H1 (cell line): ENCODE data around the gene AUH. TPM values are rescaled to one million over a fixed set of nuclear protein-coding genes. Genes with fewer than 3 reads are reported as not detected.

Source experiments
- CTCF ChIA-PET: fragments of 300-600 bp; sonication (Branson Sonifier 250); formaldehyde crosslinking; loops from one replicate; lab custom pipeline; 2021; ENCODE audit not compliant: partially characterized antibody; lab: Charles Lee
- POLR2A ChIA-PET: fragments of 300-600 bp; sonication (Branson Sonifier 250); formaldehyde crosslinking; loops from one replicate; lab custom pipeline; 2021; ENCODE audit warnings: inconsistent platforms; ENCODE audit not compliant: partially characterized antibody; lab: Charles Lee
- DNase-seq, 2 experiments: peaks; one replicate each; pipeline versions ENCODE4 v3.0.0 to v3.0.0-alpha.2; 2010 to 2022; ENCODE audit warnings: low spot score in 2 of 2, low read depth in 1 of 2, mixed read lengths in 1 of 2
- FAIRE-seq: peaks from 2 replicates; lab custom pipeline; 2011; peaks lifted over from hg19 to GRCh38; lab: Jason Lieb, UNC
- H2AFZ ChIP-seq: 2 replicates; pipeline ENCODE4 v1.8.1; 2012; ENCODE audit warnings: low read length, inconsistent platforms
- H2AK5ac ChIP-seq: 2 replicates; pipeline ENCODE4 v1.6.1; 2013; ENCODE audit warnings: low read depth, low read length
- H2BK120ac ChIP-seq: replicated peaks from 2 replicates; pipeline ENCODE3; 2013; ENCODE audit warnings: low read depth, low read length, inconsistent platforms
- H2BK12ac ChIP-seq: 2 replicates; pipeline ENCODE4 v1.6.1; 2013; ENCODE audit warnings: low read depth, low read length
- H2BK15ac ChIP-seq: 2 replicates; pipeline ENCODE4 v1.6.1; 2013; ENCODE audit warnings: low read length
- H2BK20ac ChIP-seq: 2 replicates; pipeline ENCODE4 v1.6.1; 2013; ENCODE audit warnings: low read length
- H2BK5ac ChIP-seq: 2 replicates; pipeline ENCODE4 v1.6.1; 2013; ENCODE audit warnings: low read depth, low read length
- H3K14ac ChIP-seq: 2 replicates; pipeline ENCODE4 v1.6.1; 2013; ENCODE audit warnings: inconsistent platforms; ENCODE audit not compliant: insufficient read length
- H3K18ac ChIP-seq: 2 replicates; pipeline ENCODE4 v1.6.1; 2013; ENCODE audit warnings: low read length; ENCODE audit errors: extremely low read depth
- H3K23ac ChIP-seq: 2 replicates; pipeline ENCODE4 v1.6.1; 2013; ENCODE audit warnings: inconsistent platforms; ENCODE audit not compliant: insufficient read length
- H3K23me2 ChIP-seq: 2 replicates; pipeline ENCODE4 v1.6.1; 2013; ENCODE audit warnings: low read depth, low read length
- H3K27ac ChIP-seq: 2 replicates; pipeline ENCODE4 v1.6.1; 2011; ENCODE audit warnings: low read depth, low read length, inconsistent platforms
- H3K27me3 ChIP-seq, 4 experiments: replicated peaks in 1 of 4; 1 replicate in 1 of 4; 2 replicates in 3 of 4; pipeline versions ENCODE4 v1.6.1 to v1.8.1; 2011 to 2013; ENCODE audit warnings: low read length in 3 of 4, mild to moderate bottlenecking in 3 of 4, inconsistent platforms in 2 of 4, mixed read lengths in 2 of 4, moderate library complexity in 1 of 4; ENCODE audit not compliant: control insufficient read depth in 3 of 4, insufficient read depth in 3 of 4; ENCODE audit errors: extremely low read depth in 1 of 4
- H3K36me3 ChIP-seq, 4 experiments: 2 replicates each; pipeline versions ENCODE4 v1.6.1 to v1.8.1; 2011 to 2013; ENCODE audit warnings: mild to moderate bottlenecking in 4 of 4, low read length in 3 of 4, moderate library complexity in 2 of 4, control low read depth in 1 of 4, inconsistent platforms in 1 of 4; ENCODE audit not compliant: insufficient read depth in 4 of 4, control insufficient read depth in 2 of 4
- H3K4ac ChIP-seq: replicated peaks from 2 replicates; pipeline ENCODE3; 2013; ENCODE audit warnings: low read length, low read depth, mixed read lengths, inconsistent platforms; ENCODE audit not compliant: insufficient read length
- H3K4me1 ChIP-seq, 4 experiments: replicated peaks in 1 of 4; 1 replicate in 1 of 4; 2 replicates in 3 of 4; pipeline versions ENCODE4 v1.6.1 to v1.8.1; 2011 to 2013; ENCODE audit warnings: low read length in 3 of 4, inconsistent platforms in 2 of 4, mixed read lengths in 1 of 4; ENCODE audit not compliant: insufficient read depth in 4 of 4, control insufficient read depth in 3 of 4
- H3K4me2 ChIP-seq, 2 experiments: 2 replicates each; pipeline versions ENCODE4 v1.6.1 to v1.8.1; 2011 to 2013; ENCODE audit warnings: low read depth in 2 of 2, low read length in 2 of 2, control low read depth in 1 of 2, inconsistent platforms in 1 of 2, mild to moderate bottlenecking in 1 of 2; ENCODE audit not compliant: insufficient read depth in 1 of 2
- H3K4me3 ChIP-seq, 4 experiments: fragments of 200-600, 300-600 bp in 1 of 4; sonication (generic), shearing (Covaris generic), sonication (Bioruptor Twin) in 1 of 4; 2 replicates each; pipeline versions ENCODE4 v1.5.1 to v1.8.1; 2011 to 2016; ENCODE audit warnings: low read length in 4 of 4, low read depth in 3 of 4, control low read depth in 2 of 4, inconsistent platforms in 2 of 4, mild to moderate bottlenecking in 2 of 4, mixed read lengths in 1 of 4, moderate library complexity in 1 of 4; ENCODE audit not compliant: insufficient read depth in 2 of 4; ENCODE audit errors: extremely low read depth in 1 of 4
- H3K56ac ChIP-seq: replicated peaks from 2 replicates; pipeline ENCODE3; 2013; ENCODE audit warnings: low read depth, mild to moderate bottlenecking, mixed read lengths, low read length, inconsistent platforms; ENCODE audit not compliant: insufficient read length
- H3K79me1 ChIP-seq: 2 replicates; pipeline ENCODE4 v1.6.1; 2013; ENCODE audit warnings: low read depth, low read length, control low read depth
- H3K79me2 ChIP-seq, 2 experiments: 2 replicates each; pipeline versions ENCODE4 v1.6.1 to v1.8.1; 2012 to 2013; ENCODE audit warnings: low read length in 2 of 2, mild to moderate bottlenecking in 2 of 2, inconsistent platforms in 1 of 2; ENCODE audit not compliant: insufficient read depth in 2 of 2, control insufficient read depth in 1 of 2
- H3K9ac ChIP-seq, 4 experiments: replicated peaks in 1 of 4; 1 replicate in 1 of 4; 2 replicates in 3 of 4; pipeline versions ENCODE4 v1.6.1 to v1.8.1; 2011 to 2013; ENCODE audit warnings: low read depth in 3 of 4, low read length in 3 of 4, control low read depth in 2 of 4, mild to moderate bottlenecking in 2 of 4, moderate library complexity in 2 of 4, inconsistent platforms in 1 of 4; ENCODE audit errors: extremely low read depth in 1 of 4
- H3K9me3 ChIP-seq, 2 experiments: 2 replicates each; pipeline versions ENCODE4 v1.6.1 to v1.8.1; 2012 to 2013; ENCODE audit warnings: mild to moderate bottlenecking in 2 of 2, moderate library complexity in 2 of 2, control low read depth in 1 of 2, inconsistent platforms in 1 of 2, low read depth in 1 of 2, low read length in 1 of 2, mixed read lengths in 1 of 2; ENCODE audit not compliant: insufficient read depth in 2 of 2
- H4K20me1 ChIP-seq, 2 experiments: replicated peaks in 1 of 2; 2 replicates each; pipeline versions ENCODE3 to v1.8.1; 2011 to 2013; ENCODE audit warnings: inconsistent platforms in 2 of 2, low read length in 2 of 2, mild to moderate bottlenecking in 1 of 2; ENCODE audit not compliant: insufficient read depth in 2 of 2, control insufficient read depth in 1 of 2
- H4K5ac ChIP-seq: 2 replicates; pipeline ENCODE4 v1.6.1; 2013; ENCODE audit warnings: low read length, low read depth, mixed read lengths, inconsistent platforms; ENCODE audit not compliant: insufficient read length
- H4K8ac ChIP-seq: 2 replicates; pipeline ENCODE4 v1.8.0; 2013; ENCODE audit warnings: mild to moderate bottlenecking, moderate library complexity, low read length, inconsistent platforms; ENCODE audit not compliant: insufficient read depth; ENCODE audit errors: extremely low read depth
- H4K91ac ChIP-seq: replicated peaks from 2 replicates; pipeline ENCODE3; 2013; ENCODE audit warnings: low read length, mixed read lengths, inconsistent platforms; ENCODE audit not compliant: insufficient read length
- BACH1 ChIP-seq: IDR thresholded peaks from 2 replicates; pipeline ENCODE4 v1.6.1; 2012; ENCODE audit warnings: low read length, improper control_type of control experiment
- CBX5 ChIP-seq: fragments of 300-800, 300-1000 bp; sonication (generic); IDR thresholded peaks from 2 replicates; pipeline ENCODE4 v1.7.1; 2016; ENCODE audit warnings: antibody characterized with exemption, low read length, low read depth
- CBX8 ChIP-seq: fragments of 300-800, 300-1000 bp; sonication (generic); IDR thresholded peaks from 2 replicates; pipeline ENCODE4 v1.7.1; 2016; ENCODE audit warnings: low read depth, low read length, borderline replicate concordance
- CHD1 ChIP-seq: IDR thresholded peaks from 2 replicates; pipeline ENCODE4 v1.6.1; 2012; ENCODE audit warnings: low read depth, low read length, improper control_type of control experiment
- CHD2 ChIP-seq: IDR thresholded peaks from 2 replicates; pipeline ENCODE4 v1.6.1; 2012; ENCODE audit warnings: low read length, improper control_type of control experiment
- EZH2 ChIP-seq: fragments of 200-600 bp; sonication (generic); IDR thresholded peaks from 2 replicates; pipeline ENCODE4 v1.7.1; 2012; ENCODE audit warnings: low read depth, mild to moderate bottlenecking, moderate library complexity, low read length, inconsistent platforms; ENCODE audit not compliant: severe bottlenecking
- GTF2F1 ChIP-seq: IDR thresholded peaks from 2 replicates; pipeline ENCODE4 v1.6.1; 2012; ENCODE audit warnings: low read depth, low read length, improper control_type of control experiment, borderline replicate concordance
- HDAC2 ChIP-seq, 2 experiments: fragments of 300-600 bp in 1 of 2; sonication (generic) in 1 of 2; IDR thresholded peaks; 2 replicates each; pipeline ENCODE4 v1.6.1; 2011 to 2012; ENCODE audit warnings: low read depth in 2 of 2, low read length in 2 of 2, mild to moderate bottlenecking in 2 of 2, moderate library complexity in 2 of 2, borderline replicate concordance in 1 of 2, inconsistent platforms in 1 of 2
- KDM4A ChIP-seq: IDR thresholded peaks from one replicate; pipeline ENCODE4 v1.7.1; 2012; ENCODE audit warnings: low read depth, mild to moderate bottlenecking, moderate library complexity, low read length, inconsistent platforms; ENCODE audit not compliant: severe bottlenecking
- POU5F1 ChIP-seq: IDR thresholded peaks from 2 replicates; pipeline ENCODE4 v1.6.1; 2011; ENCODE audit warnings: low read depth, mild to moderate bottlenecking, low read length, moderate library complexity
- SIX5 ChIP-seq: IDR thresholded peaks from 2 replicates; pipeline ENCODE4 v1.6.1; 2011; ENCODE audit warnings: mild to moderate bottlenecking, low read depth, low read length
- TBP ChIP-seq: IDR thresholded peaks from 2 replicates; pipeline ENCODE4 v1.6.1; 2011; ENCODE audit warnings: low read depth, low read length, improper control_type of control experiment
- WGBS, 2 experiments: shearing (Covaris generic) in 1 of 2; methylation state at CpG; one replicate each; pipeline versions ENCODE4 v1.1.6 to v1.1.7; 2013 to 2015; ENCODE audit warnings: low lambda C conversion rate in 2 of 2, mixed read lengths in 2 of 2, inconsistent platforms in 1 of 2, low coverage in 1 of 2, missing lambda C conversion rate in 1 of 2; ENCODE audit not compliant: insufficient replicate concordance in 2 of 2, insufficient coverage in 1 of 2, insufficient read length in 1 of 2; ENCODE audit errors: extremely low coverage in 1 of 2, missing lambda C conversion rate in 1 of 2; 5-methylcytosine and 5-hydroxymethylcytosine counted together
- polyA plus RNA-seq, 7 experiments: library from polyadenylated mRNA; depleted of rRNA in 3 of 7; stranded (reverse) in 5 of 7; unstranded in 2 of 7; fragments of >200 nt in 5 of 7; fragments of 200-250 nt in 2 of 7; gene quantifications; 1 replicate in 5 of 7; 2 replicates in 1 of 7; 4 replicates in 1 of 7; pipeline versions ENCODE4 v1.2.1 to v1.2.3, GENCODE V29; 2011 to 2013; ENCODE audit warnings: missing spikeins in 2 of 7, mixed read lengths in 2 of 7
- total RNA-seq: library from RNA; stranded (reverse); fragmentation: NEBNext Ultra II Directional; extraction: Animal tissue kit (Norgen Biotek cat#: 25700); gene quantifications from 2 replicates; pipeline ENCODE4 v1.2.1, GENCODE V29; 2021
- TF ChIP-seq, protein P1 (sequence below): IDR thresholded peaks from 2 replicates; pipeline ENCODE4 v1.6.1; 2012; ENCODE audit warnings: low read length, inconsistent platforms

The AUH gene
- total and polyA plus RNA-seq, 2 of the 8 experiments (the other 6 are each of a cell fraction or from before 2014, with no cell fraction given): 5.8 to 21.9 TPM

DNA sequence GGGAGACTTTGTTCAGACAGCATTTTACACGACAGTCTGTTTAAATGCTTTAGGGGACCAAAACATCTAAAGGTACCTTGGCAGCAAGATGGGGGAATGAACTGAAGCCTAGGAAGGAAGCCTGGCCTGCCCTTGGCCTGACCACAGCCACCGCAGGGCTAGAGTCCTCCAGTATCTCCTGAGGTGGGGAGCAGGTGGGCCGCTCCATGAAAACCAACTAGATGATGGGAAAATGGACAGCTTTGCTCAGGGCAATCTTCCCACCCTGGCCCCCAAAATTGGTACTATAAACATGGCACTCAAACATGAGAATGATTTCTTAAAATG lies 153.3 kb downstream of the AUH start:
- FAIRE-seq: no peak
- Histone ChIP-seq H3K4me2 (no peak overlapping the region), H2AFZ (no peak overlapping the region), H3K23ac (no peak overlapping the region), H3K79me1 (no peaks in the 10 kb centered on the region), H4K91ac (no peak overlapping the region), H3K36me3 (0 out of 8 replicates have a peak, but pooled peaks cover 0 to 2% (median 0%) of the 10 kb centered on the region in 4 experiments), H2BK12ac (no peak overlapping the region), H3K27me3 (no peaks in the 10 kb centered on the region), H3K18ac (no peak overlapping the region), H4K8ac (no peak overlapping the region), H2BK20ac (no peak overlapping the region), H2BK120ac (no peak overlapping the region), H3K14ac (no peak overlapping the region), H3K79me2 (no peaks in the 10 kb centered on the region), H3K56ac (no peak overlapping the region), H3K4me3 (no peak overlapping the region), H3K9me3 (no peaks in the 10 kb centered on the region), H2BK15ac (no peak overlapping the region), H3K27ac (no peak overlapping the region), H4K20me1 (no peaks in the 10 kb centered on the region), H4K5ac (no peak overlapping the region), H3K4ac (no peak overlapping the region), H3K23me2 (no peaks in the 10 kb centered on the region), H3K9ac (no peak overlapping the region), H3K4me1 (no peaks in the 10 kb centered on the region), H2AK5ac (no peak overlapping the region), H2BK5ac (no peak overlapping the region)
- no peak for DNase-seq
- ChIA-PET POLR2A (no interaction called here), CTCF (no interaction called here)
- WGBS, 2 experiments: 88% methylated on average over 3 of the region's 3 CpGs; no CpG with 5 or more reads in 1 of the 2 experiments
- TF ChIP-seq KDM4A: no peak
- TF ChIP-seq TBP: no peak
- no peak for TF ChIP-seq HDAC2 (IDR thresholded peaks at IDR 0.05; ENCODE audit: borderline replicate concordance in 1 of 2, low read depth in 2 of 2, low read length in 2 of 2)
- no peak for TF ChIP-seq CHD2
- no peak for TF ChIP-seq CHD1
- TF ChIP-seq, protein P1, sequence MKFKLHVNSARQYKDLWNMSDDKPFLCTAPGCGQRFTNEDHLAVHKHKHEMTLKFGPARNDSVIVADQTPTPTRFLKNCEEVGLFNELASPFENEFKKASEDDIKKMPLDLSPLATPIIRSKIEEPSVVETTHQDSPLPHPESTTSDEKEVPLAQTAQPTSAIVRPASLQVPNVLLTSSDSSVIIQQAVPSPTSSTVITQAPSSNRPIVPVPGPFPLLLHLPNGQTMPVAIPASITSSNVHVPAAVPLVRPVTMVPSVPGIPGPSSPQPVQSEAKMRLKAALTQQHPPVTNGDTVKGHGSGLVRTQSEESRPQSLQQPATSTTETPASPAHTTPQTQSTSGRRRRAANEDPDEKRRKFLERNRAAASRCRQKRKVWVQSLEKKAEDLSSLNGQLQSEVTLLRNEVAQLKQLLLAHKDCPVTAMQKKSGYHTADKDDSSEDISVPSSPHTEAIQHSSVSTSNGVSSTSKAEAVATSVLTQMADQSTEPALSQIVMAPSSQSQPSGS: no peak
- no peak for TF ChIP-seq GTF2F1
- no peak for TF ChIP-seq SIX5
- no peak for TF ChIP-seq POU5F1
- TF ChIP-seq EZH2: no peak
- no peak for TF ChIP-seq BACH1
- no peak for TF ChIP-seq CBX5
- TF ChIP-seq CBX8: no peak
